ENCODE results near the gene RHOB.
"Not testable (repeated sequence)": the region's sequence is repeated elsewhere in the genome, so short reads cannot be mapped to it uniquely, and the experiment has no call there.

Gene RHOB

GRCh38 chr2:20476481-20476880, 29.6 kb downstream of the RHOB start:
- DNase-seq (ENCODE audit: low spot score), result no peak

GRCh38 chr2:20476950-20477349, 30.1 kb downstream of the RHOB start:
- no peak for DNase-seq (ENCODE audit: low spot score)

DNA sequence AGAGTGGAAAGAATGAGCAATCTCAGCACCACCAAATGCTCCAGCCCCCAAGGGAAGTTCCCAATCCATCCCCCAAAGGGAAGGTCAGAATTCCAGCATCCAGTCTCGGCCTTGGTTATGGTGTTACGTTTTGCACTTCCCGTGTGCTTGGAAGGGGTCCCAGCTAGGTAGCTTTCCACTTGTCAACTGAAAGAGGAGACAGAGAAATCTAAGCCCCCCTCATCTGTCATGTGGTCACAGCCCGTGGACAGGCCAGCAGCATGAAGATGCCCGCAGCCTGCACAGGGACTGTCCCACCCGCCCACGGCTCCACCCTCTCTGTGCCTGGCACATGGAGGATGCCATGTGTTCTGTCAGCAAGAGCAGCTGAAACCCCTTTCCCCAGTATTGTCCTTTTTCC, 32.1 kb downstream of the RHOB start:
- DNase-seq (ENCODE audit: low spot score), result no peak

GRCh38 chr2:20479835-20480234, 33.0 kb downstream of the RHOB start:
- no peak for DNase-seq (ENCODE audit: low spot score)

DNA sequence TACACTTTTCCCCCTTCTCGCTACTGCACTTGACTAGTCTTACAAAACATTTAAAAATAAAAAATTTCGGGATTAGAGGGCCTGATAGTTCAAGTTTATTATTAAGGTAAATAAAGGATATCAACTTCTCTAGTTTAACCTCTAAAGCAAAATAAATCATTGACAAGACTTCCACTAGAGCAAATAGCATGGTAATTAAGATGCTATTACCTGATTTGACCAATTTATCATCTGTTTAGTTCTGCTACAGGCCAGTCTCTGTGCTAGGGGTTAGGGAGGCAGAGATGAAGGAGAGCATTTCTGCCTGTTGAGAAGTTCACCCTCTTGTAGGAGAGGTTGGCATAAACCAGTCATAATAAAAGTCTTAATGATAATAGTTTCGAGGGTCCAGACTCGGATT, 34.0 kb downstream of the RHOB start:
- no peak for DNase-seq (ENCODE audit: low spot score)

DNA sequence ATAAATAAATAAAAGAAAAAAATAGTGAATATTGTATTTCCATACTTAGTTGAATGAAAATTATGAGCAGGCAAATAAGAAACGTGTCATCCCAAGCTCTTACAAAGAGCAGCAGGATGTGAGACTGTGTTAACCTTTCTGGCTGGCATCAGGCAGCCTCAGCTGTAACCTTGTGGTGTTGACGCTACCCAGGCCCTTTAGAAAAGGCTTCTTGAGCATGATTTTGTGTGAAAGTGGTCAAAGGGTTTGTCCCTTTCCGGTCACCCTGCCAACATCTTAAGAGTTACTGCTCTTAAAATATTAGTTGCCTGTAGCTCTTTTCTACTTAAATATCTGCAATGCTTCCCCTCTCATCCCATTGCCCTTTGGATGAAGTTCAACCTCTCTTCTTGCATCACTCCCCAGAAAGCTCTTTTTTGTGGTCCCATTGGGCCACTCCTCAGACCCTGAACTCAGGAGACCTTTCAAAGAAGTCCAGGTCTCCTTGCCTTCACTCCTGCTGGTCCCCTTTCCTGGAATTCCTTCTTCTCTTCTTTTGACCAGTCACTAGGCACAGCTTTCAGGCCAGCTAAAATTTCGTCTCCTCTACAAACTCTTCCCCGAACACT, 35.0 kb downstream of the RHOB start:
- DNase-seq (ENCODE audit: low spot score), result no peak

GRCh38 chr2:20482725-20483124, 35.9 kb downstream of the RHOB start:
- DNase-seq (ENCODE audit: low spot score), result no peak

DNA sequence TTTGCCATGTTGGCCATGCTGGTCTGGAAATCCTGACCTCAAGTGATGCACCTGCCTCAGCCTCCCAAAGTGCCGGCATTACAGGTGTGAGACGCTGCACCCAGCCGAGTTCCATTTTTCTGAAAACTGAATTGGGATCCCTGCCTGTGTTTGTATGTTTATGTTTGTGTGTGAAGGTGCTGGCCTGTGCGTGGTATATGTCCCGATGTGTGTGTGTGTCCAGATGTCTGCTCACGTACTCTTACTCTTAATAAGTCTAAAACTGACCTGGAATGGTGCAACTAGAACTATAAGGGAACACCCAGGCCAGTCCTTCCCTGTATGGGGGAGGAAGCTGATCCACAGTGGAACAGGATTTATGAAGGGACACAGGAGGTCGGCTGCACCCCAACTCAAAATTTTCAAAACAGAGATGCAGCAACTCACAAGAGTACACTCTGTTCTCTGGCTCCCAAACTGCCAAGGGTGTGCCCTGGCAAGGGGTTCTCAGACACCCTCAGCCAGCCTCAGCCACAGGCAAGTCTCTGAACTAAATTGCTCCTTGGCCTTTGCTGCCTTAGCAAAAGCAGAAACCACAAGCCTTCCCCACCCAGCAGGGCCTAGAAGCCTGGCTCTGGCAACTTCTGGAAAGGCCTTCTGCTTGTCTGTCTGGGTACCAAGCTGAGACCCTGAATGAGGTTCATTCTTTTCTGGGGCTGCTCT, 36.5 kb downstream of the RHOB start:
- DNase-seq (ENCODE audit: low spot score), result no peak

GRCh38 chr2:20484034-20484617, 37.3 kb downstream of the RHOB start:
- DNase-seq (ENCODE audit: low spot score), result no peak

- no peak for DNase-seq (ENCODE audit: low spot score)
These were observed 38.1 kb downstream of the RHOB start for GRCh38 chr2:20484810-20485611.

DNA sequence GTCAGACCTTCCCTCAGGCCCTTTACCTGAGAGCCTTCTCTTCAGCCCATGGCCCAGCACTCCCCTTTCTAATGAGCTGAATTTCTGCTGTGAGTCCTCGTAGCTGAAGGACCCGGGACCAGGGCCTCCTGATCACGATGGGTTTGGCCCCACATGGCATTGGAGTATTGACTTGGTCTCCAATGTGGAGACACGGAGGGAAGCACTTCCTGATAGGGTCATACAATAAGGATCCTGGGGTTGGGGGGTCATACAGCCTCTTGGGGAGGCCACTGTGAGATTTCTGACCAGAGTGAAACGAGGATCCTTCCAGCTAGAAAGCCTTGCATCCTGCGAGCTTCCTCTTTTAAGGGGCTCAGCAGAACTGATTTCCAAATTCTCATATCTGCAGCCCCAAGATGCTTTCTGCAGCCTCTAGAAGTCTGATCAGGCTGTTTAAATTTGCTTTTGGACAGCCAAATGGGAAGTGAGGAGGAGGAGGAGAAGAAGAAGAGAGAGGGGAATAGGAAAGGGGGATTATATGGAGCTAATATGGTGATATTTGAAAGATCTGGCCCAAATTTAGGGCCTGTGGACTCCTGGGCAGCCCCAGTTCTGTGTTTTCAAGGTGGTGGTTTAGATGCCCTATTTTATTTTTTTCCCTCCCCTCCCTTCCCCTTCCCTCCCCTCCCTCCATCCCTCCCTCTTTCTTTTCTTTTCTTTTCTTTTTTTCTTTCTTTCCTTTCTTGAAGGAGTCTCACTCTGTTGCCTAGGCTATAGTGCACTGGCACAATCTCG, 38.9 kb downstream of the RHOB start:
- DNase-seq (ENCODE audit: low spot score), result no peak

GRCh38 chr2:20486571-20486970, 39.7 kb downstream of the RHOB start:
- DNase-seq (ENCODE audit: low spot score), result no peak

DNA sequence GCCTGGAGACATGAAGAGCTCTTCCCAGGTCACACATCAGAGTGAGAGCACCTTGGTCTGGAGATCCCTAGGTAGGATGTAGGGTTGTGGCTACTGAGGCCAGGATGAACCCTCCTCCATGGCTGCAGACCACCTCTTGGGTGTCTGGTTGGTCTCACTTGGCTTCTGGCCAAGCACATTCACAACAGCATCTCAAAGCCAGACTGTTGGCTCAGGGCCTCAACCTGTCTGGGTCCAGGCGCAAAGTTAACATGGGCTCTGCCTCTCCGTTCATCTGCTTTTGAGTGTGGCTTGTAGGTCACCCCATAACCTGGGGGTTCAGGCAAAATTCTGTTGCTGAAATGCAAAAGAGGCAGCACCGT, 40.1 kb downstream of the RHOB start:
- no peak for DNase-seq (ENCODE audit: low spot score)

GRCh38 chr2:20487392-20488174, 40.7 kb downstream of the RHOB start:
- DNase-seq (ENCODE audit: low spot score), result no peak

DNA sequence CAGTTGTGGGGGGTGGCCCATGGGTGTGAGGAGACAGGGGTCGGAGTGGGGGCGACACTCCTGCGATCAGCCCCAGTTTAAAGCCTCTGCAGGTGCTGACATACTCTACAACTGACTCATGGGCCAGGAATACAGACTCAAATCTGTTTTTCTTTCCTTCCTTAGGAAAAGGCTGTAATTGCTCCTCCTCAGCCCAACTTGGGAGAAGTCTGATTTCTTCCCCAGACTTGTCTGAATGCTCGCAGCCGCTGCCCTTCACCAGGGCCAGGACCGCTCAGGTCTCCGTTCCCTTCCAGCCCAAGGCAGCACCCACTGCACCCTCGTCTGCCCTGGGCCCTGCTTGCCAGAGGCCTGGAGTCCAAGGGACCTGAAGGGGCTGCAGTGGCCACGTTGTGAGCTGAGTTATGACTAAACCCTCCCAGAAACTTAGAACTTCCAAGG, 41.3 kb downstream of the RHOB start:
- no peak for DNase-seq (ENCODE audit: low spot score)

DNA sequence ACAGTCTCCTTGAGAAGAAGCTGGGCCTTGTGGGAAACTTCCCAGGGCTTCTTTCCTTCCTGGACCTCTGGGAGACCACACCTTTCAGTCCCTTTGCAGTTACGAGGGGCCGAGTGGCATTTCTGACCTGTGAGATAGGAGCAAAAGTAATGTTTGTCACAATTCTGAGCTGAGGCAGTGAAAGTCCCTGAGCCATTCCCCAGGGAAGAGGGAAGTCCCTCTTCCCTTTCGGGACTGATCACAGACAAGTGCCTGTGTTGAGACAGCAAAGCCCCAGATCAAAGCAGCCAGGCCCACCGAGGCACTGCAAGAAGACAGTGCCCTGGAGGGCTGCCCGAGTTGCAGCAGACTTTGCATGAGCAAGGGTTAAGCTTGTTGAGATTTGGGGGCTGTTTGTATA, 41.9 kb downstream of the RHOB start:
- DNase-seq (ENCODE audit: low spot score), result no peak

GRCh38 chr2:20490300-20491181, 43.7 kb downstream of the RHOB start:
- DNase-seq (ENCODE audit: low spot score), result no peak

- DNase-seq (ENCODE audit: low spot score), result no peak
These were observed 45.1 kb downstream of the RHOB start for GRCh38 chr2:20491739-20492531.

DNA sequence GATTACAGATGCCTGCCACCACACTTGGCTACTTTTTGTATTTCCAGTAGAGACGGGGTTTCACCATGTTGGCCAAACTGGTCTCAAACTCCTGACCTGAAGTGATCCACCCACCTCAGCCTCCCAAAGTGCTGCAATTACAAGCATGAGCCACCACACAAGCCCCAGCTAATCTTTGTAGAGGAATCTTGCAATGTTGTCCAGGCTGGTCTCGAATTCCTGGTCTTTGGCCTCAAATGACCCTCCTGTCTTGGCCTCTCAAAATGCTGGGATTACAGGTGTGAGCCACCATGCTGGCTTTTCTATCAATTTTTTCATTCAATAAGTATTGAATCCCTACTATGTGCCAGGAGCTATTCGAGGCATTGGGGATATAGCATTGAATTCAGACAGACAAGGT, 46.2 kb downstream of the RHOB start:
- DNase-seq (ENCODE audit: low spot score), result not testable (repeated sequence)

Measured in CD4-positive, alpha-beta T cell treated with Interleukin-15 for 4 hours (primary cell).